Activated CD4-positive, CD25-positive, alpha-beta regulatory T cell (primary cell): ENCODE measurements around the gene VCX2.
"Not testable (repeated sequence)": the region's sequence is repeated elsewhere in the genome, so short reads cannot be mapped to it uniquely, and the experiment has no call there.

Experiments
- DNase-seq, 4 experiments: peaks; one replicate each; lab custom pipeline; 2025; lab: John Stamatoyannopoulos, UW

Gene VCX2

GRCh38 chrX:8121391-8121790 lies 49.7 kb downstream of the VCX2 start:
- DNase-seq: not testable (repeated sequence)
